ENCODE data around the gene ZFP1. TPM values are rescaled to one million over a fixed set of nuclear protein-coding genes. Genes with fewer than 3 reads are reported as not detected.
"Not testable (repeated sequence)": the region's sequence is repeated elsewhere in the genome, so short reads cannot be mapped to it uniquely, and the experiment has no call there.

The ZFP1 gene
- total RNA-seq, 1 donor from 2014 or later = 29.4 TPM

DNA sequence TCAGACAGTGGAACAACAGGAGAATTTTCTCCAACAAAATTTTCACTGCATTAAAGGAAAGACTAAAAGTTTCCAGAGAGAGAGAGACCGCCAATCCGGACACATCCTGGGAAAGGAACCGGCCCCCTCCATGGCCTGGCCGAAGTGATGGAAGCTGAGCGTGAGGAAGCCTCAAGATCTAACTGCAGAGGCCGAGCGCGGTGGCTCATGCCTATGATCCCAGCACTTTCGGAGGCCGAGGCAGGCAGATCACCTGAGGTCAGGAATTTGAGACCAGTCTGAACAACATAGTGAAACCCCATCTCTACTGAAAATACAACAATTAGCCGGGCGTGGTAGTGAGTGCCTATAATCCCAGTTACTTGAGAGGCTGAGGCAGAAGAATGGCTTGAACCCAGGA lies 54.8 kb downstream of the ZFP1 start:
- no peak for DNase-seq (ENCODE audit: low spot score)

- DNase-seq (ENCODE audit: low spot score) = no peak
Observed at GRCh38 chr16:75203667-75204409, 55.5 kb downstream of the ZFP1 start.

DNA sequence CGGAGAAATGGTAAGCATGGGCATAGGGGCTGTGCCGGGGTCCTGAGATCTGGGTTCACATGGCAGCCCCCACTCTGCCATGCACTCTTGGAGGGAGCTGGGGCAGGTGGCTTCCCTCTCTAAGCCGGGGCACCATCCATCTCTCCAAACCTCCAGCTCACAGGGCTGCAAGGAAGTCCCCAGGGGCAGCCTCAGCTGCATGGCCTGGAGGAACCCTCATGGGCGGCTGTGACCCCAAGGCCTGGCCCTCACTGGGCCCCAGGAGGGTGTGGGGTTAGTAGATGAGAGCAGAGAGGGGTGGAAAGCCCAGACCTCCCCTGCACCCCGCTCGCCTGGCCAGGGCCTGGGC lies 56.1 kb downstream of the ZFP1 start:
- no peak for DNase-seq (ENCODE audit: low spot score)

DNA sequence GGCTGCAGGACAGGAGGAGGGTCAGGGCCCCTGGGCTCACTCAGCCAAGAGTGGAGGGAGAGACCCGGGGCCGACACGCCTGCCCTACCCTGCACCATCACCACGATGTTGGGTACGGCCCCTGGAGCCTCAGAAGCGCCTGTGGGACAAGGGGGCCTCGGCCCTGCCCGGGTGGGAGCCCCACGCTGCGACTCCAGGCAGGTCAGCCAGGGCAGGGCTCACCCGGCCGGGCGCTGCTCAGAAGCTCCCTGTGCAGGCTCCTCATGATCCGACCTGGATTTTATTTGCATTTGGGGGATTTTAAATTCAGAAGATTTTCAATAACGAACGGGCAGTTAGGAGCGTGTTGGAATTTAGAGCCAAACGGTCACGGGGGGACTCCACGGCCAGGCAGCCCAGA lies 56.6 kb downstream of the ZFP1 start:
- not testable (repeated sequence) for DNase-seq (ENCODE audit: low spot score)

DNA sequence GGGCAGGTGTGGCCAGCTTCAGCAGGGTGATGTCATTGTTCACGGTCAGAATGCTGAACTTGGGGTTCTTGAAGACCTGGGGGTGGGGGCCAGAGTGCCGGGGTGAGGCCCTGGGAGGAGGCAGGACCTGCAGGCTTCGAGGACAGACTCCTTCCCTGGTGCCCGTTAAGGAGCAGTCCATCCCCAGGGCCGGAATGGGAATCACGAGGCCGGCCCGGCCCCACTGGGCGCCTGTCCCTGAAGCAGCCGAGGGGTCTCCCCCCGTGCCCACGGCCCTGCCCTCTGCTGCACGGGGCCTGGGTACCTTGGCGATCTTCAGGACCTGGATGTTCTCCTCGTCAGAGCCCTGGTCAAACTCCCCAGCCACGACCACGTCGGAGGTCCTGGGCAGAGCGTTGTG lies 57.1 kb downstream of the ZFP1 start:
- DNase-seq (ENCODE audit: low spot score) = not testable (repeated sequence)

DNA sequence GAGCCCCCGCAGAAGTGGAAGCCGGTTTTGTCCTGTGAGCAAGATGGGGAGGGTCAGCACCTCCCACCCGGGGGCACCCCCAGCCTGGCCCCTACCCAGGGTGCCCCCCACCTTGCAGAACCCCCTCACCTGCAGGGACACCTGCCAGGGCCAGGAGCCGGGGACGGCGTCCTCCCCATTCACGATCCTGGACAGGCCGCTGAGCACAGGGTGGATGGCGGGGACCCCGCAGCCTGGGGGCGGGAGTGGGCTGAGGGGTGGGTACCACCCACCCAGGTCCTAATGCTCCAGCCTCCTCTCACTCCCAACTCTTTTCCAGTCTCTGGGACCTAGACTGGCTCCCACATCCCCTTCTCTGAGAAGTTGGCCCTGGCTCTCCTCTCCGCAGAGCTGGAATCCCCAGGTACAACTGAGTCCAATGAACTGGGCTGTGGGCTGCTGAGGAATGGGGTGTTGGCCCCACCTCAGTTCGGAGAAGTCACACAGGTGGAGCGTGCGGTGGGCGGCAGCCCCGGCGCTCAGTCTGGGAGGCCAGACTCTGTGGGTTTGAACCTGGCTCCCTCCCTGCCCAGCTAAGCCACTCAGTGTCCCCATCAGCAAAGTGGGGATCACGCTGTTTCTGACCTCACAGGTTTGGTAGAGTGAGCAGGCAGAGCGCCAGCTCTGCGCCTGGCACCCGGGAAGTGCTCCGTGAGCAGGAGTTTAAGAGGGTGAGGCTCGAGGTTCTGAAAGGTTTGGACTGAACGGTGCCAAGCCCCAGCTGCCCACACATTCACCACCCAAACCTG lies 57.8 kb downstream of the ZFP1 start:
- not testable (repeated sequence) for DNase-seq (ENCODE audit: low spot score)

GRCh38 chr16:75206749-75207451 lies 58.6 kb downstream of the ZFP1 start, which contains the start of gene CTRB2:
Gene CTRB2 (minus strand): TSS chr16:75207161. CDS start chr16:75207141, 20 bp downstream.
- no peak for DNase-seq (ENCODE audit: low spot score)

GRCh38 chr16:75207831-75208230 lies 59.5 kb downstream of the ZFP1 start:
- no peak for DNase-seq (ENCODE audit: low spot score)

GRCh38 chr16:75208242-75208825 lies 60.0 kb downstream of the ZFP1 start:
- no peak for DNase-seq (ENCODE audit: low spot score)

DNA sequence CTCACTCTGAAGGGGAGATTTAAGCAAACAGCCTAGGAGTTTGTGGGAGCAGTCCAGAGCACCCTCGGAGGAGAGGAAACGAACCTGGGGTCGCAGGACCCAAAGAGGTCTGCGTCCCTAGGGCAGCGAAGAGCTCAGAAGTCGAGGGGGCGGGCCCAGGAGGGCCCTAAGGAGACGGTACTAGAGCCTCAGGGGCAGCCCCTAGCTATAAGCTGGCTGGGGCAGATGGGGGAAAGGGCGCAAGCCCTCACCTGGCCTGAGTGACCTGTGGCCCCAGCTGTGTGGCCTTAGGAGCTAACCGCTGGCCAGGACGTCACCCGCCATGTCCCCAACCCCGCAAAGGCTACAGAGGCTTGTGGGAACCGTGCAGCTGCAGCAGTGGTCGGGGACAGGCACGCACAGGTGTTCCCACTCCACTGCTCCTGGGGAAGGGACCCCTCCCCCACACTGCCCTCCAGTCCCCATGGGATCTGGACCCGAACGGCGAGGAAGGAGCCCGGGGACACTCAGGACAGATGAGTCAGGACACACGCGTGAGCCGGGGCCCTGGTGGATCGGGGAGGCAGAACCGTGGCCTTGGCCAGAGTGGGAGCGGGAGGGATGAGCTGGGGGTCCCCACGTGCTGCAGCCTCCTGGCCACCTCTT lies 60.7 kb downstream of the ZFP1 start:
- DNase-seq (ENCODE audit: low spot score) = no peak

DNA sequence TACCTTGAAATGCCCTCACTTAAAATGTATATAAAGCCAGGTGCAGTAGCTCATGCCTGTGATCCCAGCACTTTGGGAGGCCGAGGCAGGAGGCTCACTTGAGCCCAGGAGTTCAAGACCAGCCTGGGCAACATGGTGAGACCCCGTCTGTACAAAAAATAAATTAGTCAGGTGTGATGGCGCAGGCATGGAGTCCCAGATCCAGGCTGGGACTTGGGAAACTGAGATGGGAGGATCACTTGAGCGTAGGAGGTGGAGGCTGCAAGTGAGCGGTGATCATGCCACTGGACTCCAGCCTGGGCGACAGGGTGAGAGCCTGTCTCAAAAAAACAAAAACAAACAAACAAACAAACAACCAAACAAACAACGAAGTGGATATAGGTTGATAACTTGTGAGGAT lies 61.2 kb downstream of the ZFP1 start:
- not testable (repeated sequence) for DNase-seq (ENCODE audit: low spot score)

DNA sequence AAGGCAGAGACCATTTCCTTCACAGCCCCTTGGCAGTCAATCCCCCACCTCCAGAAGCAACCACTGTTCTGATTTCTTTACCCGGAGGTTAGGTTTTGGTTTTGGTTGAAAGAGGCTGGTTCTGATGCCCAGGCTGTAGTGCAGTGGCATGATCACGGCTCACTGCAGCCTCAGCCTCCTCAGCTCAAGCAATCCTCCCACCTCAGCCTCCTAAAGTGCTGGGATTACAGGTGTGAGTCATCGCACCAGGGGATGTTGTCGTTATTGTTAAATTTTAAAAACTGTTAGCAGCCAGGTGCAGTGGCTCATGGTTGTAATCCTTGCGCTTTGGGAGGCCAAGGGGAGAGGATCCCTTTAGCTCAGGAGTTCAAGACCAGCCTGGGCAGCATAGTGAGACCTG lies 61.6 kb downstream of the ZFP1 start:
- no peak for DNase-seq (ENCODE audit: low spot score)

- DNase-seq (ENCODE audit: low spot score) = not testable (repeated sequence)
Observed at GRCh38 chr16:75211286-75211685, 63.0 kb downstream of the ZFP1 start.

DNA sequence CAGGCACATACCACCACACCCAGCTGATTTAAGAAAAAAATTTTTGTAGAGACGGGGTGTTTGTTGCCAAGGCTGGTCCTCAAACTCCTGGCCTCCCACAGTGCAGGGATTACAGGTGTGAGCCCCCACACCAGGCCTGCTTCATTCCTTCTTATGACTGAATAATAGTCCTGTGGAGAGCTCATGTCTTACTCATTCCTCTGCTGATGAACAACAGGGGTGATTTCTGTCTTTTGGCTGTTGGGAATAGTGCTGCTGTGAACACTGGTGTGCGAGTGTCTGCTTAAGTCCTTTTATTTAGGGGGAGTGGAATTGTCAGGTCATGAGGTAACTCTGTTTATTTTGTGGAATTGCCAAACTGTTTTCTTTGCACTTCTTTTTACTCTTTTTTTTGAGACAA lies 67.8 kb downstream of the ZFP1 start:
- DNase-seq (ENCODE audit: low spot score) = no peak

DNA sequence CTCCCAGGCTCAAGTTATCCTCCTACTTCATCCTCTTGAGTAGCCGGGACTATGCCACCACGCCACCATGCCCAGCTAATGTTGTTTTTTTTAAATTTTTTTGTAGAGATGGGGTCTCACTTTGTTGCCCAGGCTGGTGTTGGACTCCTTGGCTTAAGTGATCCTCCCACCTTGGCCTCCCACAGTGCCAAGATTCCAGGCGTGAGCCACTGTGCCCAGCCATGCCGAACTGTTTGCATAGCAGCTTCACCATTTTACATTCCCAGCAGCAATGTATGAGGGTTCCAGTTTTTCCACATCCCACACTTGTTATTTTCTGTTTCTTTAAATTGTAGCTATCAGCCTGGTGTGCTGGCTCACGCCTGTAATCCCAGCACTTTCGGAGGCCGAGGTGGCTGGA lies 68.3 kb downstream of the ZFP1 start:
- no peak for DNase-seq (ENCODE audit: low spot score)

GRCh38 chr16:75217389-75217851 lies 69.1 kb downstream of the ZFP1 start:
- no peak for DNase-seq (ENCODE audit: low spot score)

- DNase-seq (ENCODE audit: low spot score) = no peak
Observed at GRCh38 chr16:75218256-75219076, 70.1 kb downstream of the ZFP1 start, which contains the start of gene CTRB1. Gene CTRB1 (plus strand): TSS chr16:75218988. CDS start chr16:75219008, 20 bp downstream.

DNA sequence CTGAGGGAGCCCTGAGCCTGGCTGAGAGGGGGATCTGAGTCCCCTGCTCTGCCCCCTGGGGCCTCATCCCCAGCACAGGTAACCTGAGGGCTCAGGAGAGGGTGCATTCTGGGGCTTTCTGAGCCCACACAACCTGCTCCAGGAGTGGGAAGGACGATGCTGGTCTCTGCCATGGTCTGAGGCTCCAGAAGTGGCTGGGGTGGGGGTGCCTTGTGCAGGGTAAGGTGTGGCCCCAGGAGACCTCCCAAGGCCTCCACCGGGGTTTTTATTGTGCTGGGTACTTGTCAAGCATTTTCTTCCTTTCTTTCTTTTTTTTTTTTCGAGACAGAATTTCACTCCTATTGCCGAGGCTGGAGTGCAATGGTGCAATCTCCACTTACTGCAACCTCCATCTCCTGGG lies 70.8 kb downstream of the ZFP1 start:
- no peak for DNase-seq (ENCODE audit: low spot score)

DNA sequence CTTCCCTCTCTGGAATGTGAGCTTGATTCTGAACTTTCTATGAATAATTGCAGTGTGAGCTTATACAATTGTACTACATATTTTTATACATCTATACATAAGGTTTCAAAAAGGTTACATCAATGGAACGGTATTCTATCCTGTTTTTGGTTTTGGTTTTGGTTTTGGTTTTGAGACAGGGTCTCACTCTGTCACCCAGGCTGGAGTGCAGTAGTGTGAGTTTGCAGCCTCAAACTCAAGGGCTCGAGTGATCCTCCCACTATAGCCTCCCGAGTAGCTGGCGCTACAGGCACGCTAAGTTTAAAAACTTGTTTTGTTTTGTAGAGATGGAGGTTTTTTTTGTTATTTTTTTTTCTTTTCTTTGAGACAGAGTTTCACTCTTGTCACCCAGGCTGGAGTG lies 71.5 kb downstream of the ZFP1 start:
- DNase-seq (ENCODE audit: low spot score) = no peak

All from umbilical cord (tissue), 2 donors.